Calu3 (cell line): ENCODE data around the gene FCN1. TPM values are rescaled to one million over a fixed set of nuclear protein-coding genes. Genes with fewer than 3 reads are reported as not detected.
"Not testable (repeated sequence)": the region's sequence is repeated elsewhere in the genome, so short reads cannot be mapped to it uniquely, and the experiment has no call there.

Experiments used
- BruUV-seq: library from RNA; stranded (reverse); fragments of 400-500 nt; replicated peaks from 2 replicates; lab custom pipeline; 2021; lab: Mats Ljungman, UMichigan
- CTCF ChIA-PET: fragments of 300-600 bp; sonication (Branson Sonifier 250); formaldehyde crosslinking; loops from one replicate; lab custom pipeline; 2022; ENCODE audit warnings: antibody characterized with exemption; lab: Charles Lee
- DNase-seq: peaks from one replicate; pipeline ENCODE4 v3.0.0; 2022
- H3K27ac Mint-ChIP-seq: one replicate; pipeline ENCODE4 v1.8.0; 2022; ENCODE audit warnings: mixed read lengths; ENCODE audit not compliant: unreplicated experiment
- H3K27me3 Mint-ChIP-seq: one replicate; pipeline ENCODE4 v1.8.0; 2022; ENCODE audit warnings: mixed read lengths; ENCODE audit not compliant: unreplicated experiment
- H3K36me3 Mint-ChIP-seq: one replicate; pipeline ENCODE4 v1.8.0; 2022; ENCODE audit warnings: mild to moderate bottlenecking, moderate library complexity, mixed read lengths; ENCODE audit not compliant: insufficient read depth, unreplicated experiment
- H3K4me1 Mint-ChIP-seq: one replicate; pipeline ENCODE4 v1.8.0; 2022; ENCODE audit warnings: mild to moderate bottlenecking, low read depth, mixed read lengths; ENCODE audit not compliant: unreplicated experiment
- H3K4me3 Mint-ChIP-seq: one replicate; pipeline ENCODE4 v1.8.0; 2022; ENCODE audit warnings: mild to moderate bottlenecking, low read depth, moderate library complexity, mixed read lengths; ENCODE audit not compliant: unreplicated experiment
- H3K9me3 Mint-ChIP-seq: one replicate; pipeline ENCODE4 v1.8.0; 2022; ENCODE audit warnings: low read depth, mixed read lengths; ENCODE audit not compliant: unreplicated experiment
- CTCF ChIP-seq: fragments of 200-600 bp; IDR thresholded peaks from one replicate; pipeline ENCODE4 v1.8.0; 2022; ENCODE audit warnings: antibody characterized with exemption; ENCODE audit not compliant: unreplicated experiment
- intact Hi-C: fragments of 100-400 bp; cut with micrococcal nuclease; formaldehyde crosslinking; loops from one replicate; pipeline ENCODE4 v1.10.0; 2022; ENCODE audit not compliant: unreplicated experiment
- total RNA-seq: library from RNA; stranded (reverse); gene quantifications from 2 replicates; pipeline ENCODE4 v1.2.3, GENCODE V29; 2022

The FCN1 gene
- total RNA-seq, 1 experiment from 2014 or later: not detected

DNA sequence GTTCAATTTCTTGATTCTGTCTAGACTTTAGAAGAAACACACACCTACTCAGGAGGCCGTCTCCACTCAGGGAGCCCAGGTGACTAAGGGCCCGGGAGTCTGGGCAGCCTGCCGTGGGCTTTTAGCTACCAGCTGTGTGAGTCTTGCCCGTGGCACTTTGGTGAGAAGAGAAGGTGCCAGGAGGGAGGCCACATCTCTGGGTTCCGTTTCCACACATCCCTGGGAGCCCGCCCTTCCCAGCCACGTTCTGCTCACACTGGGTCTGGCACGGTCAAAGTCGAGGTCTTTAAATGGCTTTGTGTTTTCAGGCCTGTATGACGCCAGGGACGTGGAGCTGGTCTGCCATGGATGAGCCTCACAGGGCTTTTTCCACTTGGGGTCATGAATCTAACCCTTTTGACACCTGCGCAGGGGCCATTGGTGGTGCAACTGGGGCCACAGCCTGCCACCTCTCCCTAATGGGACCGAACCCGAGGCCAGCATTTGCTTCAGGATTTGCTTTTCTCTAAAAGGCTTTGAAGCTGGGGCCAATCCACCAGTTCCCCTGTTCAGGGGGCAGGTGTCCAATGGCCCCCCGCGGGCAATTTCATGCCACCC lies 54.3 kb downstream of the FCN1 start:
- DNase-seq: no peak
- Mint-ChIP-seq H3K4me3 (no peak overlapping the region), H3K27ac (no peak overlapping the region), H3K9me3 (no peaks in the 10 kb centered on the region), H3K4me1 (no peaks in the 10 kb centered on the region), H3K36me3 (no peaks in the 10 kb centered on the region), H3K27me3 (no peaks in the 10 kb centered on the region)
- no peak for TF ChIP-seq CTCF
- intact Hi-C loops: no loop called here
- CTCF ChIA-PET: no interaction called here
- BruUV-seq: no TSS peak

GRCh38 chr9:134861595-134862334 lies 55.9 kb downstream of the FCN1 start:
- H3K9me3 Mint-ChIP-seq: peaks cover 3% of the 10 kb centered on the region

DNA sequence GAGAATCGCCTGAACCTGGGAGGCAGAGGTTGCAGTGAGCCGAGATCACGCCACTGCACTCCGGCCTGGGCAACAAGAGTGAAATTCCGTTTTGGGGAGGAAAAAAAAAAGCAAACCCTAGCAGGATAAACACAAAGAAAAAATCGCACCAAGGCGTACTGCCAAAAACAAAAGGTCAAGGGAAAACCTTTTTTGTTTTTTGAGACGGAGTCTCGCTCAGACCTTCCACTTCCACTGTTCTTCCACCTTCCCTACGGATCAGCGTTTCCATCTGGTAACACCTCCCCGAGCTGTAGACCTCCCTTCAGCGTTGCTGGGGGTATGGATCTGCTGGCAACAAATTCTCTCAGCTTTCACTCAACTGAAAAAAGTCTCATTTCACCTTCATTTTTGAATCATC lies 57.2 kb downstream of the FCN1 start:
- H3K4me3 Mint-ChIP-seq: no peak overlapping the region
- DNase-seq: no peak
- H3K36me3 Mint-ChIP-seq: no peaks in the 10 kb centered on the region
- CTCF ChIA-PET: no interaction called here
- H3K9me3 Mint-ChIP-seq: peaks cover 3% of the 10 kb centered on the region
- H3K27me3 Mint-ChIP-seq: no peaks in the 10 kb centered on the region
- H3K27ac Mint-ChIP-seq: no peak overlapping the region
- intact Hi-C loops: no loop called here
- no TSS peak for BruUV-seq
- no peak for TF ChIP-seq CTCF
- no peaks in the 10 kb centered on the region for H3K4me1 Mint-ChIP-seq

More at GRCh38 chr9:134861595-134862334, 55.9 kb downstream of the FCN1 start:
- H3K36me3 Mint-ChIP-seq: no peaks in the 10 kb centered on the region
- no peak overlapping the region for H3K27ac Mint-ChIP-seq
- H3K4me1 Mint-ChIP-seq: no peaks in the 10 kb centered on the region
- H3K27me3 Mint-ChIP-seq: no peaks in the 10 kb centered on the region
- TF ChIP-seq CTCF: no peak
- intact Hi-C loops: no loop called here
- DNase-seq: no peak
- CTCF ChIA-PET: no interaction called here
- H3K4me3 Mint-ChIP-seq: no peak overlapping the region
- no TSS peak for BruUV-seq

DNA sequence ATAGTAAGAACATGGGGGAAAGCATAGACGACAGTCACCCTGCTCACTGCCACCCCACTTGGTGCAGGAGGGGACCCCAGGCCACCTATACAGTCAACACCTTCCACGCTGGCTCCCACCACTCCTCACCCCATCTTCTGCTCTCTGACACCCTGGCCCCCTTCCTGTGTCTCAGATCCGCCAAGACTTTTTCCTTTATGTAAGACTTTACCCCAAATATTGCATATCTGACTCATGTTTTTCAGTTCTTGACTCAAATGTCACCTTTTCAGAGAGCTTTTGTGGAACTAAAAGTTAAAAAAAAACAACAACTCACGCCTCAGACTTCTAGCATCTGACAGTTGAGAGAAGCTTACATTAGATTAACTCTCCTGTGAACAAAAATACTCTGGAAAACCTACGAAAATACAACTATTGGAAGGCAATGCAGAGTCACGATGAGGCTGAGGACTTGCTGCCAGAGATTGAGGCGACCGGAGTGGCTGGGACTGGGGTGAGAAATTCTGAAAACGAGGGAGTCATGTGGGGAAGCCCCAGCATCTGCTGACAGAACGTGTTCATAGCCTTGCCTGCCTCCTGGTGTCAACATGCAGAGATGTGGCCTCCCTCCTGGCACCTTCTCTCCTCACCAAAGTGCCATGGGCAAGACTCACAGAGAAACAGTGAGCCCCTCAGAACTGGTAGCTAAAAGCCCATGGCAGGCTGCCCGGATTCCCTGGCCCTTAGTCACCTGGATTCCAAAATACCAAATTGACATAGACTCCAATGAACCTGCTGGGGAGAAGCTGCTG lies 59.5 kb downstream of the FCN1 start:
- Mint-ChIP-seq H3K36me3 (no peaks in the 10 kb centered on the region), H3K4me3 (no peak overlapping the region), H3K27me3 (no peaks in the 10 kb centered on the region), H3K4me1 (no peaks in the 10 kb centered on the region), H3K9me3 (peaks cover 3% of the 10 kb centered on the region), H3K27ac (no peak overlapping the region)
- CTCF ChIA-PET: no interaction called here
- no peak for DNase-seq
- no peak for TF ChIP-seq CTCF
- intact Hi-C loops: no loop called here
- BruUV-seq: no TSS peak

DNA sequence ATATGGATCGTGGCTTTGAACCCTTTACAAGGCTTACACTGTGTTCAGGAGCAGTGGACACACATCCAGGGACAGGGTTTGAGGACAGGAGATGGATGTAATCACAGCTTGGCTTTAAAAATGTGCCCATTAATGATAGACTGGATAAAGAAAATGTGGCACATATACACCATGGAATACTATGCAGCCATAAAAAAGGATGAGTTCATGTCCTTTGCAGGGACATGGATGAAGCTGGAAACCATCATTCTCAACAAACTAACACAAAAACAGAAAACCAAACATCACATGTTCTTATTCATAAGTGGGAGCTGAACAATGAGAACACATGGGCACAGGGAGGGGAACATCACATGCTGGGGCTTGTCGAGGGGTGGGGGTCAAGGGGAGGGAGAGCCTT lies 60.3 kb downstream of the FCN1 start:
- H3K27me3 Mint-ChIP-seq, DNase-seq, H3K36me3 Mint-ChIP-seq, BruUV-seq, intact Hi-C loops, H3K4me3 Mint-ChIP-seq, H3K27ac Mint-ChIP-seq, H3K4me1 Mint-ChIP-seq, H3K9me3 Mint-ChIP-seq: not testable (repeated sequence)
- CTCF ChIA-PET: interaction anchor here (0.7 kb wide), 1 partner anchor 416 kb away, joined by 3 read pairs; no protein-coding TSS in a partner anchor
